ENCODE results near the gene ACER2.

ACER2 gene

GRCh38 chr9:19490269-19490668, 81.5 kb downstream of the ACER2 start:
- no peak for DNase-seq (ENCODE audit: low read depth)
- no peak for TF ChIP-seq CTCF (IDR thresholded peaks at IDR 0.05; ENCODE audit: control insufficient read depth, extremely low read depth, insufficient read depth)
- H3K4me3 ChIP-seq (ENCODE audit: low read depth, low read length) = no peak overlapping the region

- no peak overlapping the region for H3K4me3 ChIP-seq (ENCODE audit: low read depth, low read length)
- no peak for DNase-seq (ENCODE audit: low read depth)
- TF ChIP-seq CTCF (IDR thresholded peaks at IDR 0.05; ENCODE audit: control insufficient read depth, extremely low read depth, insufficient read depth) = no peak
Observed at GRCh38 chr9:19490828-19491227, 82.0 kb downstream of the ACER2 start.

- TF ChIP-seq CTCF (IDR thresholded peaks at IDR 0.05; ENCODE audit: control insufficient read depth, extremely low read depth, insufficient read depth) = no peak
- DNase-seq (ENCODE audit: low read depth) = no peak
- no peak overlapping the region for H3K4me3 ChIP-seq (ENCODE audit: low read depth, low read length)
Observed at GRCh38 chr9:19492775-19493173, 84.0 kb downstream of the ACER2 start.

GRCh38 chr9:19493174-19493811, 84.5 kb downstream of the ACER2 start:
- peak; percentile 85 for TF ChIP-seq CTCF (IDR thresholded peaks at IDR 0.05; ENCODE audit: control insufficient read depth, extremely low read depth, insufficient read depth)
- no peak for DNase-seq (ENCODE audit: low read depth)
- no peak overlapping the region for H3K4me3 ChIP-seq (ENCODE audit: low read depth, low read length)

GRCh38 chr9:19493876-19494275, 85.1 kb downstream of the ACER2 start:
- no peak for DNase-seq (ENCODE audit: low read depth)
- no peak overlapping the region for H3K4me3 ChIP-seq (ENCODE audit: low read depth, low read length)
- TF ChIP-seq CTCF (IDR thresholded peaks at IDR 0.05; ENCODE audit: control insufficient read depth, extremely low read depth, insufficient read depth) = no peak

- TF ChIP-seq CTCF (IDR thresholded peaks at IDR 0.05; ENCODE audit: control insufficient read depth, extremely low read depth, insufficient read depth) = no peak
- DNase-seq (ENCODE audit: low read depth) = no peak
Observed at GRCh38 chr9:19495186-19496028, 86.6 kb downstream of the ACER2 start.

More at GRCh38 chr9:19495186-19496028, 86.6 kb downstream of the ACER2 start:
- no peak overlapping the region for H3K4me3 ChIP-seq (ENCODE audit: low read depth, low read length)
